Right atrium auricular region (tissue), 2 donors: ENCODE results near the gene GPR142. TPM values are rescaled to one million over a fixed set of nuclear protein-coding genes. Genes with fewer than 3 reads are reported as not detected.
A peak's percentile ranks its signal among the peaks of the same experiment; 100 is the strongest.

Experiments
- DNase-seq: peaks from one replicate; pipeline ENCODE4 v3.0.0-alpha.2; 2019; ENCODE audit warnings: low spot score
- H3K27ac ChIP-seq, 2 donors: fragments of 200-600 bp; sonication (generic); 1 replicate in 1 of 2; 2 replicates in 1 of 2; pipeline ENCODE4 v1.5.1; 2016 to 2019
- H3K27me3 ChIP-seq, 2 donors: fragments of 200-600 bp; sonication (generic); one replicate each; pipeline versions ENCODE4 v1.5.1 to v1.6.0; 2017 to 2019
- H3K36me3 ChIP-seq: fragments of 200-600 bp; sonication (generic); one replicate; pipeline ENCODE4 v1.5.1; 2016
- H3K4me1 ChIP-seq, 2 donors: fragments of 200-600 bp; sonication (generic); one replicate each; pipeline versions ENCODE4 v1.5.1 to v1.6.0; 2017 to 2019
- H3K4me3 ChIP-seq, 2 donors: fragments of 200-600 bp; sonication (generic); 1 replicate in 1 of 2; 2 replicates in 1 of 2; pipeline ENCODE4 v1.5.1; 2017 to 2019; ENCODE audit warnings: mild to moderate bottlenecking in 1 of 2, moderate library complexity in 1 of 2
- H3K9me3 ChIP-seq, 2 donors: fragments of 200-600 bp; sonication (generic); one replicate each; pipeline ENCODE4 v1.5.1; 2019
- total RNA-seq, 2 donors: library from RNA; depleted of rRNA; stranded (reverse); fragments of >200 nt; gene quantifications; one replicate each; pipeline ENCODE4 v1.1.0, GENCODE V29; 2016
- TF ChIP-seq, protein P1 (sequence below), 2 donors: fragments of 200-600 bp; sonication (generic); IDR thresholded peaks; one replicate each; pipeline ENCODE4 v1.5.1; 2019; ENCODE audit warnings: antibody characterized with exemption in 2 of 2

The GPR142 gene
- total RNA-seq, 2 donors from 2014 or later: not detected

DNA sequence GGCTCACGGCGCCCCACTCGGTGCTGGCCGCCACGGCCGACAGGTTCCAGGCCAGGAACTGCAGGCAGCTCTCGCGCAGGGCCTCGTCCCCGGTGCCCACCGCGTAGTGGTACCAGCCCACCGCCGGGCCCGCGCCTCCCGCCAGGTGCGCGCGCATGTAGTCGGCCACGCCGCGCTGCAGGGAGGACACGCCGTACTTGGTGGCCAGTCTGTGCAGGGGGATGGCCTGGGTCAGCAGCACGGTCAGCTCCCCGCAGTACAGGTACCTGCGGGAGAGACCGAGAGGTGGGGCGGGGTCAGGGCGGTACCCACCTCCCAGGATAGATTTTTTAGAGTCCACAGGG is 9.9 kb upstream of the GPR142 start:
- TF ChIP-seq, protein P1, sequence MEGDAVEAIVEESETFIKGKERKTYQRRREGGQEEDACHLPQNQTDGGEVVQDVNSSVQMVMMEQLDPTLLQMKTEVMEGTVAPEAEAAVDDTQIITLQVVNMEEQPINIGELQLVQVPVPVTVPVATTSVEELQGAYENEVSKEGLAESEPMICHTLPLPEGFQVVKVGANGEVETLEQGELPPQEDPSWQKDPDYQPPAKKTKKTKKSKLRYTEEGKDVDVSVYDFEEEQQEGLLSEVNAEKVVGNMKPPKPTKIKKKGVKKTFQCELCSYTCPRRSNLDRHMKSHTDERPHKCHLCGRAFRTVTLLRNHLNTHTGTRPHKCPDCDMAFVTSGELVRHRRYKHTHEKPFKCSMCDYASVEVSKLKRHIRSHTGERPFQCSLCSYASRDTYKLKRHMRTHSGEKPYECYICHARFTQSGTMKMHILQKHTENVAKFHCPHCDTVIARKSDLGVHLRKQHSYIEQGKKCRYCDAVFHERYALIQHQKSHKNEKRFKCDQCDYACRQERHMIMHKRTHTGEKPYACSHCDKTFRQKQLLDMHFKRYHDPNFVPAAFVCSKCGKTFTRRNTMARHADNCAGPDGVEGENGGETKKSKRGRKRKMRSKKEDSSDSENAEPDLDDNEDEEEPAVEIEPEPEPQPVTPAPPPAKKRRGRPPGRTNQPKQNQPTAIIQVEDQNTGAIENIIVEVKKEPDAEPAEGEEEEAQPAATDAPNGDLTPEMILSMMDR (IDR thresholded peaks at IDR 0.05): no peak
- peaks cover 3 to 16% of the 10 kb centered on the region in 2 donors for H3K27me3 ChIP-seq
- DNase-seq: no peak
- H3K4me3 ChIP-seq: peak overlapping the region in 1 of 2 donors; percentile 40
- H3K4me1 ChIP-seq: peaks cover 0 to 24% of the 10 kb centered on the region in 2 donors
- no peaks in the 10 kb centered on the region for H3K36me3 ChIP-seq
- H3K27ac ChIP-seq: no peak overlapping the region
- no peaks in the 10 kb centered on the region for H3K9me3 ChIP-seq

DNA sequence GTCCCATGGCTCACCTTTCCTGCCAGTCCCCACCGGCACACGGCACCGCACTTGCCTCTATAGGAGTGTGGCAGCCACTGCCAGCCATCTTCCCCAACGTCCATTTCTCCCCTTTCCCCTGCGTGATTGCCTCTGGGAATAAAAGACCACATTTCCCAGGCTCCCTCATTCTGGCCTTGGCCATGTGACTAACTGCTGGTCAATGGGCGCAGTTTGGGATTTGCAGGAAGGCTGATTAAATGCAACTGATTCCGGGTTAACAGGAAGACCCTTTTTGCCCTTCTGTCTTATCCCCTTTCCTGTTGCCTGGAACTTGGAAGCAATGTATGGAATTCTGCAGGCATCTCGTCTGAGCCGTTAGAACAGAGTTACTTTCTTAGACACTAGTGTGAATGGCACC is 8.6 kb upstream of the GPR142 start:
- TF ChIP-seq, protein P1 (IDR thresholded peaks at IDR 0.05): no peak
- DNase-seq: no peak
- Histone ChIP-seq H3K4me1 (peaks cover 0 to 24% of the 10 kb centered on the region in 2 donors), H3K36me3 (no peaks in the 10 kb centered on the region), H3K27ac (no peak overlapping the region), H3K9me3 (no peaks in the 10 kb centered on the region), H3K27me3 (peaks cover 3 to 16% of the 10 kb centered on the region in 2 donors), H3K4me3 (no peak overlapping the region)

DNA sequence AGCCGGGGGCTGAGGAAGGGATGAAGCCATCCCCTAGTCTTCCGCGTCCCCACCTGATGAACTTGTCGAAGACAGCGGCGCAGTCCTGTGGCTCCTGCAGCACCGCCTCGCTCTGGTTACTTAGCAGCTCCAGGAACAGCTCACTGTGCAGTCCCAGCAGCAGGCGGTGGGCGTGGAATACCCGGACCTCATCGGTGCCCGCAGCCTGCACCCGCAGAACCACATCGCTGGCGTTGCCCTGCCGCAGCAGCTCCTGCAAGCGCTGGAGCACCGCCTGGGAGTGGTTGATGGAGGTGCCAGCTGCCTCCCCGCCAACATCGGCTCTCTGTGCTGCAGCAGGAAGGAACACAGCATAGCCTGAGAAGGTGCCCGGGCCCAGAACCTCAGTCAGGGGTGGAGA is 7.4 kb upstream of the GPR142 start:
- TF ChIP-seq, protein P1 (IDR thresholded peaks at IDR 0.05): no peak
- Histone ChIP-seq H3K27me3 (peaks cover 3 to 16% of the 10 kb centered on the region in 2 donors), H3K4me1 (peaks cover 0 to 24% of the 10 kb centered on the region in 2 donors), H3K36me3 (no peaks in the 10 kb centered on the region), H3K27ac (no peak overlapping the region), H3K9me3 (no peaks in the 10 kb centered on the region), H3K4me3 (no peak overlapping the region)
- DNase-seq: no peak

DNA sequence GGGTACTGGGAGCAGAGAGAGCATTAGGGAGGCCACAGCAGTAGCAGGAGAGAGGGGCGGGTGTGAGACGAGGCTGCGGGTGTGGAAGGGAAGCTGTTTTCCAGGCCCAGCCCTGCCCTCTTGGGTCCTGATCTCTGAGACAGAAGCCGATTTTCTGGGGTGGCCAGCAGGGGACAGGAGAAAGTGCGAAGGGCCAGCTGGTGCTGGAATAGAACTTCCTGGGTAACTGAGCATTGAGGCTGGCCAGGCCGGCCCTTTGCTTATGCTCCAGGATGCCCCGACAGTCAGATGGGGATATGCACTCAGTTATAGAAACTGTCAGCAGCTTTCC is 6.4 kb upstream of the GPR142 start:
- Histone ChIP-seq H3K4me3 (no peak overlapping the region), H3K36me3 (no peaks in the 10 kb centered on the region), H3K4me1 (peaks cover 0 to 24% of the 10 kb centered on the region in 2 donors), H3K27ac (no peak overlapping the region), H3K27me3 (peaks cover 3 to 16% of the 10 kb centered on the region in 2 donors), H3K9me3 (no peaks in the 10 kb centered on the region)
- no peak for DNase-seq
- TF ChIP-seq, protein P1 (IDR thresholded peaks at IDR 0.05): no peak

DNA sequence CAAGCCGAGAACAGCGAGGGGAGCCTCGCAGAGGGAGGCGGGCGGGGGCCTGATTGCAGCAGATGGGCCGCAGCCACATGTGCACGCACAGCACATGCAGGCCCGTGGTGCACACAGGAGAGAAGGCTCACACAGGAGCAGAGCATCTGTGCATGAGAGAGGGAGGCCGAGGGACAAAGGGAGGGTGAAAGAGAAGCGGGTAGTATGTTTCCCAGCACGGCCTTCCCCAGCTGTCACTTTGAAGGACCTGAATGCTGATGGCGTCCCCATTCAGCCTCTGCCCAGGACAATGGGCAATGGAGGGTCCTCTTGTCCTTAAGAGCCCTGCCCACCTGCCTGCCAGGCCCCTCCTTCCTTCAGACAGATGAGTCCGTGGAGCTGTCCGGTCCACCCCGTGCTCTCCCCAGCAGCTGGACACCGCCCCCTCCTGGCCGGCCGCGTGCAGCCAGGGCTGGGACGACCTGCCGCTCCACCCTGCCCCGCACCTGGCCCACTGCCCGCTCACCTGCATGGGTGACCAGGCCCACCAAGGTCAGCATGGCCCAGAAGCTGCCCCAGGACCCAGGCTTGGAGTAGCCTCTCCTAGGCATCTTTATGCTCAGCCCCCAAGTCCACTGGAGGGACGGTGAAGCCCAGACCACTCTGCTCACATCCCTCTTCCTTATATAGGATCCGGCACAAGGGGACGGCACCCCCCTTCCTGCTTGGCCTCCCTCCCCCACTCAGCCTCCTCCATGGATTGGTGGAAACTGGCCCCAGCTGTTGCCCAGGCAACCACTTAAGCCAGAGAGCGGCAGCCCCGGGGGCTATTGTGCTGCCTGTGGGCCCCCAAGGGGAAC is 5.9 kb upstream of the GPR142 start, which contains the start of gene BTBD17:
BTBD17 (minus strand) TSS at position 639 of the 839 bp plus-strand sequence; CDS start at position 590, 49 bp downstream.
- TF ChIP-seq, protein P1 (IDR thresholded peaks at IDR 0.05): peak; percentile 80 to 91
- no peak within 1 kb of the TSS for H3K27ac ChIP-seq
- H3K4me1 ChIP-seq: peaks cover 0 to 23% of the 10 kb centered on the region in 2 donors
- no peaks in the 10 kb centered on the region for H3K9me3 ChIP-seq
- peaks cover 3 to 16% of the 10 kb centered on the region in 2 donors for H3K27me3 ChIP-seq
- H3K4me3 ChIP-seq: no peak within 1 kb of the TSS
- H3K36me3 ChIP-seq: no peaks in the 10 kb centered on the region
- DNase-seq: no peak
